GM23338 (cell line): Measurements from ENCODE around the gene CFAP126.
"Not testable (repeated sequence)": the region's sequence is repeated elsewhere in the genome, so short reads cannot be mapped to it uniquely, and the experiment has no call there.

Source experiments
- CREB1 ChIP-seq: fragments of 250-450 bp; sonication (Bioruptor Pico); IDR thresholded peaks from 2 replicates; pipeline ENCODE4 v1.5.0; 2020; ENCODE audit warnings: low read depth, mild to moderate bottlenecking, moderate library complexity
- EZH2 ChIP-seq: fragments of 200-600 bp; sonication (generic); IDR thresholded peaks from one replicate; pipeline ENCODE4 v1.8.0; 2017; ENCODE audit warnings: antibody characterized with exemption, mild to moderate bottlenecking, low read depth; ENCODE audit not compliant: unreplicated experiment
- EZH2phosphoT487 ChIP-seq: fragments of 200-600 bp; sonication (generic); IDR thresholded peaks from one replicate; pipeline ENCODE4 v1.8.1; 2018; ENCODE audit warnings: antibody characterized with exemption; ENCODE audit not compliant: unreplicated experiment
- JUNB ChIP-seq: IDR thresholded peaks from one replicate; pipeline ENCODE4 v1.6.1; 2016; ENCODE audit warnings: antibody characterized with exemption; ENCODE audit not compliant: unreplicated experiment
- POLR2AphosphoS5 ChIP-seq: IDR thresholded peaks from 2 replicates; pipeline ENCODE4 v1.6.1; 2016; ENCODE audit warnings: antibody characterized with exemption, low read depth
- ZNF114 ChIP-seq: fragments of 250-450 bp; sonication (Bioruptor Pico); IDR thresholded peaks from 2 replicates; pipeline ENCODE4 v1.5.0; 2020; ENCODE audit warnings: mild to moderate bottlenecking, moderate library complexity
- ZNF331 ChIP-seq: fragments of 250-450 bp; sonication (Bioruptor Pico); IDR thresholded peaks from 2 replicates; pipeline ENCODE4 v1.5.0; 2020; ENCODE audit warnings: low read depth, mild to moderate bottlenecking, moderate library complexity
- TF ChIP-seq, protein P1 (sequence below), 2 experiments: fragments of 200-600 bp in 1 of 2; sonication (generic) in 1 of 2; conservative IDR thresholded peaks; 2 replicates each; pipeline versions ENCODE4 v1.5.1 to v1.6.1; 2016 to 2017; ENCODE audit warnings: antibody characterized with exemption in 2 of 2, low read depth in 2 of 2, mild to moderate bottlenecking in 2 of 2, moderate library complexity in 1 of 2
- TF ChIP-seq, protein P2 (sequence below): IDR thresholded peaks from one replicate; pipeline ENCODE4 v1.6.1; 2018; ENCODE audit warnings: antibody characterized with exemption; ENCODE audit not compliant: unreplicated experiment
- TF ChIP-seq, protein P3 (sequence below): IDR thresholded peaks from 2 replicates; pipeline ENCODE4 v1.6.1; 2016; ENCODE audit warnings: antibody characterized with exemption
- TF ChIP-seq, protein P4 (sequence below): fragments of 250-450 bp; sonication (Bioruptor Pico); IDR thresholded peaks from 2 replicates; pipeline ENCODE4 v1.5.0; 2020; ENCODE audit warnings: mild to moderate bottlenecking, moderate library complexity

DNA sequence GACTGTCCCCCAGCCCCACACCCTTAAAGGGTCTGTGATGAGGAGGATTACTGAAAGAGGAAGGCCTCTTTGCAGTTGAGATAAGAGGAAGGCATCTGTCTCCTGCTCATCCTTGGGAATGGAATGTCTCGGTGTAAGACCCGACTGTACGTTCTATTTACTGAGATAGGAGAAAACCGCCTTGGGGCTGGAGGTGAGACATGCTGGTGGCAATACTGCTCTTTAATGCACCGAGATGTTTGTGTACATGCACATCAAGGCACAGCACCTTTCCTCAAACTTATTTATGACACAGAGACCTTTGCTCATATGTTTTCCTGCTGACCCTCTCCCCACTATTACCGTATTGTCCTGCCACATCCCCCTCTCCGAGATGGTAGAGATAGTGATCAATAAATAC lies 45.4 kb upstream of the CFAP126 start:
- TF ChIP-seq, protein P1, sequence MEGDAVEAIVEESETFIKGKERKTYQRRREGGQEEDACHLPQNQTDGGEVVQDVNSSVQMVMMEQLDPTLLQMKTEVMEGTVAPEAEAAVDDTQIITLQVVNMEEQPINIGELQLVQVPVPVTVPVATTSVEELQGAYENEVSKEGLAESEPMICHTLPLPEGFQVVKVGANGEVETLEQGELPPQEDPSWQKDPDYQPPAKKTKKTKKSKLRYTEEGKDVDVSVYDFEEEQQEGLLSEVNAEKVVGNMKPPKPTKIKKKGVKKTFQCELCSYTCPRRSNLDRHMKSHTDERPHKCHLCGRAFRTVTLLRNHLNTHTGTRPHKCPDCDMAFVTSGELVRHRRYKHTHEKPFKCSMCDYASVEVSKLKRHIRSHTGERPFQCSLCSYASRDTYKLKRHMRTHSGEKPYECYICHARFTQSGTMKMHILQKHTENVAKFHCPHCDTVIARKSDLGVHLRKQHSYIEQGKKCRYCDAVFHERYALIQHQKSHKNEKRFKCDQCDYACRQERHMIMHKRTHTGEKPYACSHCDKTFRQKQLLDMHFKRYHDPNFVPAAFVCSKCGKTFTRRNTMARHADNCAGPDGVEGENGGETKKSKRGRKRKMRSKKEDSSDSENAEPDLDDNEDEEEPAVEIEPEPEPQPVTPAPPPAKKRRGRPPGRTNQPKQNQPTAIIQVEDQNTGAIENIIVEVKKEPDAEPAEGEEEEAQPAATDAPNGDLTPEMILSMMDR (conservative IDR thresholded peaks at IDR 0.05; ENCODE audit: low read depth in 2 of 2), result not testable (repeated sequence)
- TF ChIP-seq CREB1 (CRISPR knock-in tag); EZH2phosphoT487; EZH2; POLR2AphosphoS5; JUNB; ZNF114 (CRISPR knock-in tag); ZNF331 (CRISPR knock-in tag): not testable (repeated sequence)
- TF ChIP-seq, protein P2, sequence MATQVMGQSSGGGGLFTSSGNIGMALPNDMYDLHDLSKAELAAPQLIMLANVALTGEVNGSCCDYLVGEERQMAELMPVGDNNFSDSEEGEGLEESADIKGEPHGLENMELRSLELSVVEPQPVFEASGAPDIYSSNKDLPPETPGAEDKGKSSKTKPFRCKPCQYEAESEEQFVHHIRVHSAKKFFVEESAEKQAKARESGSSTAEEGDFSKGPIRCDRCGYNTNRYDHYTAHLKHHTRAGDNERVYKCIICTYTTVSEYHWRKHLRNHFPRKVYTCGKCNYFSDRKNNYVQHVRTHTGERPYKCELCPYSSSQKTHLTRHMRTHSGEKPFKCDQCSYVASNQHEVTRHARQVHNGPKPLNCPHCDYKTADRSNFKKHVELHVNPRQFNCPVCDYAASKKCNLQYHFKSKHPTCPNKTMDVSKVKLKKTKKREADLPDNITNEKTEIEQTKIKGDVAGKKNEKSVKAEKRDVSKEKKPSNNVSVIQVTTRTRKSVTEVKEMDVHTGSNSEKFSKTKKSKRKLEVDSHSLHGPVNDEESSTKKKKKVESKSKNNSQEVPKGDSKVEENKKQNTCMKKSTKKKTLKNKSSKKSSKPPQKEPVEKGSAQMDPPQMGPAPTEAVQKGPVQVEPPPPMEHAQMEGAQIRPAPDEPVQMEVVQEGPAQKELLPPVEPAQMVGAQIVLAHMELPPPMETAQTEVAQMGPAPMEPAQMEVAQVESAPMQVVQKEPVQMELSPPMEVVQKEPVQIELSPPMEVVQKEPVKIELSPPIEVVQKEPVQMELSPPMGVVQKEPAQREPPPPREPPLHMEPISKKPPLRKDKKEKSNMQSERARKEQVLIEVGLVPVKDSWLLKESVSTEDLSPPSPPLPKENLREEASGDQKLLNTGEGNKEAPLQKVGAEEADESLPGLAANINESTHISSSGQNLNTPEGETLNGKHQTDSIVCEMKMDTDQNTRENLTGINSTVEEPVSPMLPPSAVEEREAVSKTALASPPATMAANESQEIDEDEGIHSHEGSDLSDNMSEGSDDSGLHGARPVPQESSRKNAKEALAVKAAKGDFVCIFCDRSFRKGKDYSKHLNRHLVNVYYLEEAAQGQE, result not testable (repeated sequence)
- TF ChIP-seq, protein P3, sequence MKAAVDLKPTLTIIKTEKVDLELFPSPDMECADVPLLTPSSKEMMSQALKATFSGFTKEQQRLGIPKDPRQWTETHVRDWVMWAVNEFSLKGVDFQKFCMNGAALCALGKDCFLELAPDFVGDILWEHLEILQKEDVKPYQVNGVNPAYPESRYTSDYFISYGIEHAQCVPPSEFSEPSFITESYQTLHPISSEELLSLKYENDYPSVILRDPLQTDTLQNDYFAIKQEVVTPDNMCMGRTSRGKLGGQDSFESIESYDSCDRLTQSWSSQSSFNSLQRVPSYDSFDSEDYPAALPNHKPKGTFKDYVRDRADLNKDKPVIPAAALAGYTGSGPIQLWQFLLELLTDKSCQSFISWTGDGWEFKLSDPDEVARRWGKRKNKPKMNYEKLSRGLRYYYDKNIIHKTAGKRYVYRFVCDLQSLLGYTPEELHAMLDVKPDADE, result not testable (repeated sequence)
- TF ChIP-seq, protein P4, sequence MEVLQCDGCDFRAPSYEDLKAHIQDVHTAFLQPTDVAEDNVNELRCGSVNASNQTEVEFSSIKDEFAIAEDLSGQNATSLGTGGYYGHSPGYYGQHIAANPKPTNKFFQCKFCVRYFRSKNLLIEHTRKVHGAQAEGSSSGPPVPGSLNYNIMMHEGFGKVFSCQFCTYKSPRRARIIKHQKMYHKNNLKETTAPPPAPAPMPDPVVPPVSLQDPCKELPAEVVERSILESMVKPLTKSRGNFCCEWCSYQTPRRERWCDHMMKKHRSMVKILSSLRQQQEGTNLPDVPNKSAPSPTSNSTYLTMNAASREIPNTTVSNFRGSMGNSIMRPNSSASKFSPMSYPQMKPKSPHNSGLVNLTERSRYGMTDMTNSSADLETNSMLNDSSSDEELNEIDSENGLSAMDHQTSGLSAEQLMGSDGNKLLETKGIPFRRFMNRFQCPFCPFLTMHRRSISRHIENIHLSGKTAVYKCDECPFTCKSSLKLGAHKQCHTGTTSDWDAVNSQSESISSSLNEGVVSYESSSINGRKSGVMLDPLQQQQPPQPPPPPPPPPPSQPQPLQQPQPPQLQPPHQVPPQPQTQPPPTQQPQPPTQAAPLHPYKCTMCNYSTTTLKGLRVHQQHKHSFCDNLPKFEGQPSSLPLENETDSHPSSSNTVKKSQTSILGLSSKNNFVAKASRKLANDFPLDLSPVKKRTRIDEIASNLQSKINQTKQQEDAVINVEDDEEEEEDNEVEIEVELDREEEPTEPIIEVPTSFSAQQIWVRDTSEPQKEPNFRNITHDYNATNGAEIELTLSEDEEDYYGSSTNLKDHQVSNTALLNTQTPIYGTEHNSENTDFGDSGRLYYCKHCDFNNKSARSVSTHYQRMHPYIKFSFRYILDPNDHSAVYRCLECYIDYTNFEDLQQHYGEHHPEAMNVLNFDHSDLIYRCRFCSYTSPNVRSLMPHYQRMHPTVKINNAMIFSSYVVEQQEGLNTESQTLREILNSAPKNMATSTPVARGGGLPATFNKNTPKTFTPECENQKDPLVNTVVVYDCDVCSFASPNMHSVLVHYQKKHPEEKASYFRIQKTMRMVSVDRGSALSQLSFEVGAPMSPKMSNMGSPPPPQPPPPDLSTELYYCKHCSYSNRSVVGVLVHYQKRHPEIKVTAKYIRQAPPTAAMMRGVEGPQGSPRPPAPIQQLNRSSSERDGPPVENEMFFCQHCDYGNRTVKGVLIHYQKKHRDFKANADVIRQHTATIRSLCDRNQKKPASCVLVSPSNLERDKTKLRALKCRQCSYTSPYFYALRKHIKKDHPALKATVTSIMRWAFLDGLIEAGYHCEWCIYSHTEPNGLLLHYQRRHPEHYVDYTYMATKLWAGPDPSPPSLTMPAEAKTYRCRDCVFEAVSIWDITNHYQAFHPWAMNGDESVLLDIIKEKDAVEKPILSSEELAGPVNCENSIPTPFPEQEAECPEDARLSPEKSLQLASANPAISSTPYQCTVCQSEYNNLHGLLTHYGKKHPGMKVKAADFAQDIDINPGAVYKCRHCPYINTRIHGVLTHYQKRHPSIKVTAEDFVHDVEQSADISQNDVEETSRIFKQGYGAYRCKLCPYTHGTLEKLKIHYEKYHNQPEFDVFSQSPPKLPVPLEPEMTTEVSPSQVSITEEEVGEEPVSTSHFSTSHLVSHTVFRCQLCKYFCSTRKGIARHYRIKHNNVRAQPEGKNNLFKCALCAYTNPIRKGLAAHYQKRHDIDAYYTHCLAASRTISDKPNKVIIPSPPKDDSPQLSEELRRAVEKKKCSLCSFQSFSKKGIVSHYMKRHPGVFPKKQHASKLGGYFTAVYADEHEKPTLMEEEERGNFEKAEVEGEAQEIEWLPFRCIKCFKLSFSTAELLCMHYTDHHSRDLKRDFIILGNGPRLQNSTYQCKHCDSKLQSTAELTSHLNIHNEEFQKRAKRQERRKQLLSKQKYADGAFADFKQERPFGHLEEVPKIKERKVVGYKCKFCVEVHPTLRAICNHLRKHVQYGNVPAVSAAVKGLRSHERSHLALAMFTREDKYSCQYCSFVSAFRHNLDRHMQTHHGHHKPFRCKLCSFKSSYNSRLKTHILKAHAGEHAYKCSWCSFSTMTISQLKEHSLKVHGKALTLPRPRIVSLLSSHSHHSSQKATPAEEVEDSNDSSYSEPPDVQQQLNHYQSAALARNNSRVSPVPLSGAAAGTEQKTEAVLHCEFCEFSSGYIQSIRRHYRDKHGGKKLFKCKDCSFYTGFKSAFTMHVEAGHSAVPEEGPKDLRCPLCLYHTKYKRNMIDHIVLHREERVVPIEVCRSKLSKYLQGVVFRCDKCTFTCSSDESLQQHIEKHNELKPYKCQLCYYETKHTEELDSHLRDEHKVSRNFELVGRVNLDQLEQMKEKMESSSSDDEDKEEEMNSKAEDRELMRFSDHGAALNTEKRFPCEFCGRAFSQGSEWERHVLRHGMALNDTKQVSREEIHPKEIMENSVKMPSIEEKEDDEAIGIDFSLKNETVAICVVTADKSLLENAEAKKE (CRISPR knock-in tag), result not testable (repeated sequence)
